Body of pancreas (tissue), 4 donors: ENCODE measurements around the gene CFAP77. TPM values are rescaled to one million over a fixed set of nuclear protein-coding genes. Genes with fewer than 3 reads are reported as not detected.

Experiments used
- ATAC-seq: fragments of 150-250 bp; one replicate; pipeline ENCODE4 v1.9.1; 2016
- DNase-seq, 4 donors: peaks; one replicate each; pipeline ENCODE4 v3.0.0-alpha.2; 2019
- H3K27ac ChIP-seq, 4 donors: fragments of 200-600 bp; sonication (generic); 1 replicate in 3 of 4; 2 replicates in 1 of 4; pipeline versions ENCODE4 v1.5.1 to v1.6.1; 2016 to 2019; ENCODE audit warnings: mild to moderate bottlenecking in 1 of 4, mixed read lengths in 1 of 4, moderate library complexity in 1 of 4
- H3K27me3 ChIP-seq, 2 donors: fragments of 200-600 bp; sonication (generic); one replicate each; pipeline ENCODE4 v1.6.0; 2016; ENCODE audit warnings: mild to moderate bottlenecking in 1 of 2
- H3K36me3 ChIP-seq, 2 donors: fragments of 200-600 bp; sonication (generic); replicated peaks in 1 of 2; 2 replicates each; pipeline ENCODE4 v1.5.1; 2016; ENCODE audit warnings: low read depth in 2 of 2; ENCODE audit not compliant: insufficient read depth in 1 of 2
- H3K4me1 ChIP-seq: fragments of 200-600 bp; sonication (generic); one replicate; pipeline ENCODE4 v1.6.0; 2016
- H3K4me3 ChIP-seq, 2 donors: fragments of 200-600 bp; sonication (generic); 1 replicate in 1 of 2; 2 replicates in 1 of 2; pipeline ENCODE4 v1.5.1; 2016 to 2019
- H3K9me3 ChIP-seq, 3 donors: fragments of 200-600 bp; sonication (generic); 1 replicate in 2 of 3; 2 replicates in 1 of 3; pipeline ENCODE4 v1.5.1; 2016
- CTCF ChIP-seq, 7 experiments: fragments of 450-650 bp in 4 of 7; fragments of 200-600 bp in 3 of 7; sonication (generic) in 3 of 7; IDR thresholded peaks; one replicate each; pipeline ENCODE4 v1.5.1; 2016 to 2019; ENCODE audit warnings: antibody characterized with exemption in 7 of 7
- POLR2A ChIP-seq, 3 donors: fragments of 450-650 bp; IDR thresholded peaks; one replicate each; pipeline ENCODE4 v1.6.1; 2016; ENCODE audit warnings: antibody characterized with exemption in 3 of 3, mild to moderate bottlenecking in 2 of 3
- whole genome bisulfite sequencing, 2 donors: methylation state at CpG; one replicate each; pipeline ENCODE4 v1.1.5; 2017; 5-methylcytosine and 5-hydroxymethylcytosine counted together
- intact Hi-C: fragments of 100-400 bp; cut with DNase I; formaldehyde crosslinking; loops from one replicate; pipeline ENCODE4 v1.15.1; 2023
- small RNA-seq: library from RNA; depleted of rRNA; stranded (forward); fragments of <200 nt; gene quantifications from one replicate; pipeline ENCODE3, GENCODE V24; 2016
- total RNA-seq, 2 donors: library from RNA; depleted of rRNA; stranded (reverse); fragments of >200 nt; gene quantifications; one replicate each; pipeline ENCODE4 v1.1.0, GENCODE V29; 2016

CFAP77 gene
- total RNA-seq, 2 donors from 2014 or later, result not detected

- no peak for ATAC-seq
- Histone ChIP-seq H3K4me3 (no peak overlapping the region), H3K27me3 (no peaks in the 10 kb centered on the region), H3K36me3 (peaks cover 0 to 5% of the 10 kb centered on the region in 2 donors), H3K9me3 (no peaks in the 10 kb centered on the region), H3K4me1 (no peaks in the 10 kb centered on the region), H3K27ac (no peak overlapping the region)
- TF ChIP-seq CTCF (IDR thresholded peaks at IDR 0.05), result no peak
- TF ChIP-seq POLR2A (IDR thresholded peaks at IDR 0.05), result no peak
- DNase-seq, result no peak
- 72 to 77% methylated on average over 5 of the region's 5 CpGs for WGBS, 2 donors
- intact Hi-C loops, result no loop called here
Observed at GRCh38 chr9:132622159-132622558, 212.1 kb downstream of the CFAP77 start.

Small RNA genes within 50 kb of the gene (small RNA-seq; reads per million reads assigned to genes)
- not detected for gene RNU5D-2P

Other genes with a start within 250 kb of the CFAP77 start
- gene NTNG2, start 248.2 kb upstream of the CFAP77 start, total RNA-seq, result 1 to 10 TPM in 1 of 2 donors, under 1 TPM in 1; 0.26 to 2.0 TPM
- gene SETX, start 55.2 kb upstream of the CFAP77 start, total RNA-seq, result 10 to 100 TPM; 26.7 to 30.4 TPM
- 10 to 100 TPM in 1 of 2 donors, 1 to 10 TPM in 1; 7.5 to 27.7 TPM for gene TTF1, start 3.4 kb upstream of the CFAP77 start, total RNA-seq
- not detected for gene BARHL1, start 172.4 kb downstream of the CFAP77 start, total RNA-seq